ENCODE measurements around the gene FAM174A. TPM values are rescaled to one million over a fixed set of nuclear protein-coding genes. Genes with fewer than 3 reads are reported as not detected.

Gene FAM174A
- total RNA-seq, 1 experiment from 2014 or later, result 6.4 TPM

DNA sequence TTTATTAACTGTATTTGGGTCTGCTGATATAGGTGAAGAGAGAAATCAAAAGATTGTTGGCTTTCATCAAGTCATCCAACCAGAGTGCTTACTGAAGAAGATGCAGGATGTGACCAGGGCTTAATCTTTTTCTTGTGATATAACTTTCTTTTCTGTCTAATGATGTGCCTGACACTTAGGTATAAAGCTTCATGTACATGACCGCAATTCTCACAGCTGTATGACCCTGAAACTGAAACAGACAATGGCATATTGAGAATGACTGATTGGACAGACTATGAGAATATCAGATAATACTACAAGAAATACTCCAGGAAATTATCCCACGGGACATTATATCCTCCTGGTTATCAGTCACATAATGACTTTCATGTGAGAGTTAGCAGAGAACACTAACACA is 32.5 kb upstream of the FAM174A start:
- Mint-ChIP-seq H3K9me3 (peaks cover 5% of the 10 kb centered on the region; the same call in 1 of the 2 replicates), H3K4me1 (no peaks in the 10 kb centered on the region), H3K36me3 (no peaks in the 10 kb centered on the region), H3K27me3 (ENCODE audit: low read depth) (no peaks in the 10 kb centered on the region), H3K27ac (no peak overlapping the region), H3K4me3 (no peak overlapping the region)
- POLR2A ChIA-PET, result no interaction called here
- no peak for DNase-seq (ENCODE audit: low spot score)
- CTCF ChIA-PET, result no interaction called here
- TF ChIP-seq ATF6 (CRISPR knock-in tag; IDR thresholded peaks at IDR 0.05) (no peak), SP1 (CRISPR knock-in tag; conservative IDR thresholded peaks at IDR 0.05) (no peak), ZNF671 (CRISPR knock-in tag; IDR thresholded peaks at IDR 0.05) (no peak), FOXK1 (CRISPR knock-in tag; IDR thresholded peaks at IDR 0.05) (no peak), ZNF219 (CRISPR knock-in tag; IDR thresholded peaks at IDR 0.05; ENCODE audit: borderline replicate concordance) (no peak), GTF2I (CRISPR knock-in tag; conservative IDR thresholded peaks at IDR 0.05) (no peak)
- TF ChIP-seq, protein P1, sequence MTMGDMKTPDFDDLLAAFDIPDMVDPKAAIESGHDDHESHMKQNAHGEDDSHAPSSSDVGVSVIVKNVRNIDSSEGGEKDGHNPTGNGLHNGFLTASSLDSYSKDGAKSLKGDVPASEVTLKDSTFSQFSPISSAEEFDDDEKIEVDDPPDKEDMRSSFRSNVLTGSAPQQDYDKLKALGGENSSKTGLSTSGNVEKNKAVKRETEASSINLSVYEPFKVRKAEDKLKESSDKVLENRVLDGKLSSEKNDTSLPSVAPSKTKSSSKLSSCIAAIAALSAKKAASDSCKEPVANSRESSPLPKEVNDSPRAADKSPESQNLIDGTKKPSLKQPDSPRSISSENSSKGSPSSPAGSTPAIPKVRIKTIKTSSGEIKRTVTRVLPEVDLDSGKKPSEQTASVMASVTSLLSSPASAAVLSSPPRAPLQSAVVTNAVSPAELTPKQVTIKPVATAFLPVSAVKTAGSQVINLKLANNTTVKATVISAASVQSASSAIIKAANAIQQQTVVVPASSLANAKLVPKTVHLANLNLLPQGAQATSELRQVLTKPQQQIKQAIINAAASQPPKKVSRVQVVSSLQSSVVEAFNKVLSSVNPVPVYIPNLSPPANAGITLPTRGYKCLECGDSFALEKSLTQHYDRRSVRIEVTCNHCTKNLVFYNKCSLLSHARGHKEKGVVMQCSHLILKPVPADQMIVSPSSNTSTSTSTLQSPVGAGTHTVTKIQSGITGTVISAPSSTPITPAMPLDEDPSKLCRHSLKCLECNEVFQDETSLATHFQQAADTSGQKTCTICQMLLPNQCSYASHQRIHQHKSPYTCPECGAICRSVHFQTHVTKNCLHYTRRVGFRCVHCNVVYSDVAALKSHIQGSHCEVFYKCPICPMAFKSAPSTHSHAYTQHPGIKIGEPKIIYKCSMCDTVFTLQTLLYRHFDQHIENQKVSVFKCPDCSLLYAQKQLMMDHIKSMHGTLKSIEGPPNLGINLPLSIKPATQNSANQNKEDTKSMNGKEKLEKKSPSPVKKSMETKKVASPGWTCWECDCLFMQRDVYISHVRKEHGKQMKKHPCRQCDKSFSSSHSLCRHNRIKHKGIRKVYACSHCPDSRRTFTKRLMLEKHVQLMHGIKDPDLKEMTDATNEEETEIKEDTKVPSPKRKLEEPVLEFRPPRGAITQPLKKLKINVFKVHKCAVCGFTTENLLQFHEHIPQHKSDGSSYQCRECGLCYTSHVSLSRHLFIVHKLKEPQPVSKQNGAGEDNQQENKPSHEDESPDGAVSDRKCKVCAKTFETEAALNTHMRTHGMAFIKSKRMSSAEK (CRISPR knock-in tag; IDR thresholded peaks at IDR 0.05; ENCODE audit: borderline replicate concordance), result no peak
- TF ChIP-seq, protein P2, sequence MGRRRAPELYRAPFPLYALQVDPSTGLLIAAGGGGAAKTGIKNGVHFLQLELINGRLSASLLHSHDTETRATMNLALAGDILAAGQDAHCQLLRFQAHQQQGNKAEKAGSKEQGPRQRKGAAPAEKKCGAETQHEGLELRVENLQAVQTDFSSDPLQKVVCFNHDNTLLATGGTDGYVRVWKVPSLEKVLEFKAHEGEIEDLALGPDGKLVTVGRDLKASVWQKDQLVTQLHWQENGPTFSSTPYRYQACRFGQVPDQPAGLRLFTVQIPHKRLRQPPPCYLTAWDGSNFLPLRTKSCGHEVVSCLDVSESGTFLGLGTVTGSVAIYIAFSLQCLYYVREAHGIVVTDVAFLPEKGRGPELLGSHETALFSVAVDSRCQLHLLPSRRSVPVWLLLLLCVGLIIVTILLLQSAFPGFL (CRISPR knock-in tag; IDR thresholded peaks at IDR 0.05; ENCODE audit: borderline replicate concordance), result no peak
- ATAC-seq, result no peak

GRCh38 chr5:100505984-100506670 is 29.0 kb upstream of the FAM174A start:
- Mint-ChIP-seq H3K4me3 (no peak overlapping the region), H3K4me1 (no peaks in the 10 kb centered on the region), H3K9me3 (peaks cover 5% of the 10 kb centered on the region; the same call in 1 of the 2 replicates), H3K27ac (no peak overlapping the region), H3K36me3 (no peaks in the 10 kb centered on the region), H3K27me3 (ENCODE audit: low read depth) (no peaks in the 10 kb centered on the region)
- ATAC-seq (no peak), DNase-seq (ENCODE audit: low spot score) (no peak)
- ChIA-PET POLR2A (no interaction called here), CTCF (interaction anchor here (0.9 kb wide), 1 partner anchor 14 kb away, joined by 4 read pairs; no protein-coding TSS in a partner anchor)
- TF ChIP-seq, protein P1 (CRISPR knock-in tag; IDR thresholded peaks at IDR 0.05; ENCODE audit: borderline replicate concordance), result no peak
- TF ChIP-seq NR3C1 (CRISPR knock-in tag; conservative IDR thresholded peaks at IDR 0.05; ENCODE audit: low read depth) (no peak), HMGXB4 (CRISPR knock-in tag; IDR thresholded peaks at IDR 0.05) (no peak), ZNF512 (CRISPR knock-in tag; IDR thresholded peaks at IDR 0.05; ENCODE audit: borderline replicate concordance) (no peak), GRHL2 (CRISPR knock-in tag; IDR thresholded peaks at IDR 0.05; ENCODE audit: insufficient replicate concordance, severe bottlenecking) (no peak), NR1H2 (CRISPR knock-in tag; IDR thresholded peaks at IDR 0.05) (no peak), JAZF1 (CRISPR knock-in tag; IDR thresholded peaks at IDR 0.05) (no peak), JUN (CRISPR knock-in tag; IDR thresholded peaks at IDR 0.05) (no peak), SMAD3 (CRISPR knock-in tag; IDR thresholded peaks at IDR 0.05; ENCODE audit: borderline replicate concordance) (no peak)
- TF ChIP-seq, protein P3, sequence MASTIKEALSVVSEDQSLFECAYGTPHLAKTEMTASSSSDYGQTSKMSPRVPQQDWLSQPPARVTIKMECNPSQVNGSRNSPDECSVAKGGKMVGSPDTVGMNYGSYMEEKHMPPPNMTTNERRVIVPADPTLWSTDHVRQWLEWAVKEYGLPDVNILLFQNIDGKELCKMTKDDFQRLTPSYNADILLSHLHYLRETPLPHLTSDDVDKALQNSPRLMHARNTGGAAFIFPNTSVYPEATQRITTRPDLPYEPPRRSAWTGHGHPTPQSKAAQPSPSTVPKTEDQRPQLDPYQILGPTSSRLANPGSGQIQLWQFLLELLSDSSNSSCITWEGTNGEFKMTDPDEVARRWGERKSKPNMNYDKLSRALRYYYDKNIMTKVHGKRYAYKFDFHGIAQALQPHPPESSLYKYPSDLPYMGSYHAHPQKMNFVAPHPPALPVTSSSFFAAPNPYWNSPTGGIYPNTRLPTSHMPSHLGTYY (CRISPR knock-in tag; IDR thresholded peaks at IDR 0.05), result no peak

All from WTC11 (cell line).